Liver (tissue), 9 donors: ENCODE results near the gene NOC2L. TPM values are rescaled to one million over a fixed set of nuclear protein-coding genes. Genes with fewer than 3 reads are reported as not detected.

Experiments used
- DNase-seq: peaks from one replicate; pipeline ENCODE4 v3.0.0-alpha.2; 2017; ENCODE audit warnings: low spot score
- H3K27ac ChIP-seq, 2 donors: one replicate each; pipeline ENCODE4 v1.7.0; 2013; ENCODE audit warnings: inconsistent platforms in 2 of 2, low read length in 2 of 2, control low read depth in 1 of 2, low read depth in 1 of 2, mild to moderate bottlenecking in 1 of 2
- H3K27me3 ChIP-seq, 4 donors: one replicate each; pipeline versions ENCODE4 v1.6.1 to v1.7.0; 2013; ENCODE audit warnings: low read length in 3 of 4, inconsistent platforms in 1 of 4, mild to moderate bottlenecking in 1 of 4, moderate library complexity in 1 of 4; ENCODE audit not compliant: control insufficient read depth in 4 of 4, insufficient read depth in 4 of 4
- H3K36me3 ChIP-seq, 4 donors: one replicate each; pipeline versions ENCODE4 v1.6.1 to v1.7.0; 2013; ENCODE audit warnings: low read length in 3 of 4, mild to moderate bottlenecking in 3 of 4, low read depth in 1 of 4, moderate library complexity in 1 of 4; ENCODE audit not compliant: control insufficient read depth in 4 of 4, insufficient read depth in 3 of 4
- H3K4me1 ChIP-seq, 4 donors: one replicate each; pipeline versions ENCODE4 v1.6.1 to v1.7.0; 2013; ENCODE audit warnings: low read length in 3 of 4, mild to moderate bottlenecking in 3 of 4, moderate library complexity in 1 of 4; ENCODE audit not compliant: control insufficient read depth in 4 of 4, insufficient read depth in 4 of 4
- H3K4me3 ChIP-seq, 3 donors: one replicate each; pipeline versions ENCODE4 v1.6.1 to v1.7.0; 2013; ENCODE audit warnings: low read length in 3 of 3, control low read depth in 1 of 3, low read depth in 1 of 3, mild to moderate bottlenecking in 1 of 3
- H3K9ac ChIP-seq, 2 donors: one replicate each; pipeline ENCODE4 v1.7.0; 2013; ENCODE audit warnings: low read length in 2 of 2, mild to moderate bottlenecking in 2 of 2, moderate library complexity in 2 of 2, control low read depth in 1 of 2, low read depth in 1 of 2
- H3K9me3 ChIP-seq, 4 donors: one replicate each; pipeline versions ENCODE4 v1.6.1 to v1.7.0; 2013; ENCODE audit warnings: low read length in 3 of 4; ENCODE audit not compliant: control insufficient read depth in 4 of 4
- EGR1 ChIP-seq, 2 donors: IDR thresholded peaks; 2 replicates each; pipeline ENCODE4 v1.6.1; 2016 to 2018; ENCODE audit warnings: antibody characterized with exemption in 2 of 2, low read depth in 2 of 2
- FOXA1 ChIP-seq: IDR thresholded peaks from 2 replicates; pipeline ENCODE4 v1.6.1; 2016; ENCODE audit warnings: antibody characterized with exemption
- FOXA2 ChIP-seq: IDR thresholded peaks from 2 replicates; pipeline ENCODE4 v1.6.1; 2016; ENCODE audit warnings: antibody characterized with exemption
- HNF4A ChIP-seq, 2 donors: conservative IDR thresholded peaks; 2 replicates each; pipeline ENCODE4 v1.6.1; 2016; ENCODE audit warnings: antibody characterized with exemption in 2 of 2, mild to moderate bottlenecking in 2 of 2
- HNF4G ChIP-seq: IDR thresholded peaks from 2 replicates; pipeline ENCODE4 v1.6.1; 2016; ENCODE audit warnings: antibody characterized with exemption
- JUND ChIP-seq, 2 donors: IDR thresholded peaks; 2 replicates each; pipeline ENCODE4 v1.6.1; 2016; ENCODE audit warnings: antibody characterized with exemption in 2 of 2
- NR2F2 ChIP-seq: IDR thresholded peaks from 2 replicates; pipeline ENCODE4 v1.6.1; 2016; ENCODE audit warnings: antibody characterized with exemption
- RAD21 ChIP-seq, 2 donors: IDR thresholded peaks; 2 replicates each; pipeline ENCODE4 v1.6.1; 2016; ENCODE audit warnings: antibody characterized with exemption in 2 of 2, mild to moderate bottlenecking in 2 of 2
- RXRA ChIP-seq, 2 donors: IDR thresholded peaks; 2 replicates each; pipeline ENCODE4 v1.6.1; 2017 to 2018; ENCODE audit warnings: antibody characterized with exemption in 2 of 2, mild to moderate bottlenecking in 1 of 2
- SP1 ChIP-seq: IDR thresholded peaks from 2 replicates; pipeline ENCODE4 v1.6.1; 2018; ENCODE audit warnings: antibody characterized with exemption, mild to moderate bottlenecking
- TAF1 ChIP-seq: conservative IDR thresholded peaks from 2 replicates; pipeline ENCODE4 v1.6.1; 2016; ENCODE audit warnings: antibody characterized with exemption, mild to moderate bottlenecking
- YY1 ChIP-seq: IDR thresholded peaks from 2 replicates; pipeline ENCODE4 v1.6.1; 2016; ENCODE audit warnings: antibody characterized with exemption, mild to moderate bottlenecking
- WGBS: extraction: QIAGEN DNeasy Blood & Tissue Kit; methylation state at CpG from one replicate; pipeline ENCODE4 v1.1.7; 2013; 5-methylcytosine and 5-hydroxymethylcytosine counted together
- polyA plus RNA-seq, 2 donors: library from polyadenylated mRNA; stranded (reverse) in 1 of 2; unstranded in 1 of 2; fragments of 200-250 nt in 1 of 2; fragments of >200 nt in 1 of 2; fragmentation: Nextera tagmentation in 1 of 2; extraction: Ambion mirVana in 1 of 2; gene quantifications; one replicate each; pipeline versions ENCODE4 v1.2.1 to v1.2.3, GENCODE V29; 2013 to 2015
- total RNA-seq, 2 donors: library from RNA; depleted of rRNA; stranded (reverse); fragments of >200 nt; gene quantifications; one replicate each; pipeline ENCODE4 v1.2.3, GENCODE V29; 2014
- TF ChIP-seq, protein P1 (sequence below): IDR thresholded peaks from 2 replicates; pipeline ENCODE4 v1.6.1; 2016; ENCODE audit warnings: antibody characterized with exemption
- TF ChIP-seq, protein P2 (sequence below): IDR thresholded peaks from 2 replicates; pipeline ENCODE4 v1.6.1; 2016; ENCODE audit warnings: antibody characterized with exemption
- TF ChIP-seq, protein P3 (sequence below): fragments of 150-350 bp; IDR thresholded peaks from 2 replicates; pipeline ENCODE4 v1.5.1; 2017; ENCODE audit warnings: improper control_type of control experiment, low read depth, low read length; ENCODE audit not compliant: missing input control
- donor health status: healthy.
- donor health status: healthy.
- donor health status: healthy.
- donor health status: healthy.
- donor health status: healthy.

NOC2L gene
- total and polyA plus RNA-seq, 4 donors: 17.1 to 34.5 (median 30.0) TPM

DNA sequence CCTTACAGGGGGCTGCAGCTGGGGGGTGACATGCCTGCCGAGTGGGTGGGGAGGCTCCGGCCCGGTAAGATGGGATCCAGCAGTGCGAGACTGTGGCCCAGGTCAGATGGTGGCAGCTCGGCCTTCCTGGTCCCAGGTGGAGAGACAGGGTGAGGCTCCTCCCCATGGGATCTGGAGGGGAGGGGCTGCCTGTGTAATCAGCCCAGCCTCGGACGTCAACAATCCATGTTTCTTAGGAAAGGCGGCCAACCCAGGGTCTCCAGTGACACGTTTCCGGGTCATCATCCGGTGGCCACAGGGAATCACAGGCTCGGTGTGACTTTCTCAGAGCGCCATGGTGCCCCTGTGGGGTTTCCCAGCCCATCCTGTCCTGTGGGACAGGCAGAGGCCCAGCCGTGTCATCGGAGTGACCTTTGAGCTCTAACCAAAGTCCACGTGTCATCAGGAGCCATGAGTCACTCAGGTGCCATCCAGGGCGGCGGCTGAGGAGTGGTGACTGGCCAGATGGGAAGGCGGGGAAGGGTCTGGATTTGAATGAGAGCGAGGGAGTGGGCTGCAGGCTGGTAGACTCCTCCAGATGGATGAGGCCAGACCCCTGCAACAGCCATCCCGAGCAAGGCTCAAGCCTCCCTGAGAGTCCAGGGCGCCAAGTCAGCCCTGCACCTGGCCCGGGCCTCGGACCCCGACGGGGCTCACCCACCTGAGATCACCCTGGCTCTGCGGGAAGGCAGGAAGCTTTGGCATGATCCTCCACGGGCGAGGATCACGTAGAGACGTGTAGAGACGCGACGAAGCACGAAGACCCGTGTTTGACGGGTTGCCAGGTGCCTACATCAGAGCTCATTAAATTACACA lies 47.5 kb upstream of the NOC2L start (continued):
- TF ChIP-seq, protein P1, sequence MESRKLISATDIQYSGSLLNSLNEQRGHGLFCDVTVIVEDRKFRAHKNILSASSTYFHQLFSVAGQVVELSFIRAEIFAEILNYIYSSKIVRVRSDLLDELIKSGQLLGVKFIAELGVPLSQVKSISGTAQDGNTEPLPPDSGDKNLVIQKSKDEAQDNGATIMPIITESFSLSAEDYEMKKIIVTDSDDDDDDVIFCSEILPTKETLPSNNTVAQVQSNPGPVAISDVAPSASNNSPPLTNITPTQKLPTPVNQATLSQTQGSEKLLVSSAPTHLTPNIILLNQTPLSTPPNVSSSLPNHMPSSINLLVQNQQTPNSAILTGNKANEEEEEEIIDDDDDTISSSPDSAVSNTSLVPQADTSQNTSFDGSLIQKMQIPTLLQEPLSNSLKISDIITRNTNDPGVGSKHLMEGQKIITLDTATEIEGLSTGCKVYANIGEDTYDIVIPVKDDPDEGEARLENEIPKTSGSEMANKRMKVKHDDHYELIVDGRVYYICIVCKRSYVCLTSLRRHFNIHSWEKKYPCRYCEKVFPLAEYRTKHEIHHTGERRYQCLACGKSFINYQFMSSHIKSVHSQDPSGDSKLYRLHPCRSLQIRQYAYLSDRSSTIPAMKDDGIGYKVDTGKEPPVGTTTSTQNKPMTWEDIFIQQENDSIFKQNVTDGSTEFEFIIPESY: no peak
- TF ChIP-seq JUND (IDR thresholded peaks at IDR 0.05): peak; percentile 98 to 99
- peak in 1 of 2 donors; percentile 27 for TF ChIP-seq EGR1 (IDR thresholded peaks at IDR 0.05; ENCODE audit: low read depth in 2 of 2)
- TF ChIP-seq NR2F2: peak; percentile 38
- TF ChIP-seq, protein P2, sequence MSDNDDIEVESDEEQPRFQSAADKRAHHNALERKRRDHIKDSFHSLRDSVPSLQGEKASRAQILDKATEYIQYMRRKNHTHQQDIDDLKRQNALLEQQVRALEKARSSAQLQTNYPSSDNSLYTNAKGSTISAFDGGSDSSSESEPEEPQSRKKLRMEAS: peak; percentile 78
- peak; percentile 99 to 100 for TF ChIP-seq HNF4A (conservative IDR thresholded peaks at IDR 0.05)
- peak; percentile 30 for TF ChIP-seq FOXA2
- peak; percentile 98 for TF ChIP-seq SP1
- TF ChIP-seq HNF4G: peak; percentile 98

DNA sequence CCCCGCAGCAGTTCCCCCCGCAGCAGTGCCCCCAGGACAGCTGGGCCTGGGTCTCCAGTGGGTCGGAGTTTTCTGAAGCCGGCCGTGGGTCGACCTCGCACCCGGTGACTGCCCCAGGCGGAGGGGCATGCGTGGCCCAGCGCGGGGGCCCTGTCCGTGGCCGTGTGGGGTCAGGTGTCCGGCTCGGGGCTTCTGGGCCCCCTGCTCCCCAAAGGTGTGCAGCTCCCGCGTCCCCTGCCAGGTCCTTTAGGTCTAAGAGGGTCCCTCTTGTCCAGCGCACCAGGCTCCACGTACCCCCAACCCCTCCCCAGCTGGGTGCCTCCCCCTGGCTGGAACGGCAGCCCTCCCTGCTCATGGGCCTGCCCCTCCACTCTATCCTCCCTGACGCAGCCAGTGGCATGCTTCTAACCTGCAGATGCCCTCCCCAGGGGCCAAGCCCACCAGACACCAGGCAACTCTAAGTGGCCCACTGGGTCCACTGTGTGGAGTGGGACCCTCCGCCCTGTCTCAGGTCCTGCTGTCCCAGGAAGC lies 46.8 kb upstream of the NOC2L start:
- no peak for TF ChIP-seq FOXA1
- TF ChIP-seq TAF1: no peak
- no peak for TF ChIP-seq EGR1 (IDR thresholded peaks at IDR 0.05; ENCODE audit: low read depth in 2 of 2)
- no peak for TF ChIP-seq HNF4G
- no peak for TF ChIP-seq HNF4A (conservative IDR thresholded peaks at IDR 0.05)
- TF ChIP-seq, protein P2: no peak
- no peak for TF ChIP-seq RAD21 (IDR thresholded peaks at IDR 0.05)
- peaks cover 6 to 29% (median 20%) of the 10 kb centered on the region in 4 donors for H3K4me1 ChIP-seq
- peak overlapping the region in 2 of 3 donors; percentile 40 to 49 for H3K4me3 ChIP-seq
- no peaks in the 10 kb centered on the region for H3K27me3 ChIP-seq
- H3K9me3 ChIP-seq: no peaks in the 10 kb centered on the region
- WGBS: 58% methylated on average over 23 of the region's 23 CpGs
- H3K27ac ChIP-seq: peak overlapping the region; percentile 90 to 97
- H3K9ac ChIP-seq: peak overlapping the region in 1 of 2 donors; percentile 81
- DNase-seq: no peak
- H3K36me3 ChIP-seq: no peaks in the 10 kb centered on the region

DNA sequence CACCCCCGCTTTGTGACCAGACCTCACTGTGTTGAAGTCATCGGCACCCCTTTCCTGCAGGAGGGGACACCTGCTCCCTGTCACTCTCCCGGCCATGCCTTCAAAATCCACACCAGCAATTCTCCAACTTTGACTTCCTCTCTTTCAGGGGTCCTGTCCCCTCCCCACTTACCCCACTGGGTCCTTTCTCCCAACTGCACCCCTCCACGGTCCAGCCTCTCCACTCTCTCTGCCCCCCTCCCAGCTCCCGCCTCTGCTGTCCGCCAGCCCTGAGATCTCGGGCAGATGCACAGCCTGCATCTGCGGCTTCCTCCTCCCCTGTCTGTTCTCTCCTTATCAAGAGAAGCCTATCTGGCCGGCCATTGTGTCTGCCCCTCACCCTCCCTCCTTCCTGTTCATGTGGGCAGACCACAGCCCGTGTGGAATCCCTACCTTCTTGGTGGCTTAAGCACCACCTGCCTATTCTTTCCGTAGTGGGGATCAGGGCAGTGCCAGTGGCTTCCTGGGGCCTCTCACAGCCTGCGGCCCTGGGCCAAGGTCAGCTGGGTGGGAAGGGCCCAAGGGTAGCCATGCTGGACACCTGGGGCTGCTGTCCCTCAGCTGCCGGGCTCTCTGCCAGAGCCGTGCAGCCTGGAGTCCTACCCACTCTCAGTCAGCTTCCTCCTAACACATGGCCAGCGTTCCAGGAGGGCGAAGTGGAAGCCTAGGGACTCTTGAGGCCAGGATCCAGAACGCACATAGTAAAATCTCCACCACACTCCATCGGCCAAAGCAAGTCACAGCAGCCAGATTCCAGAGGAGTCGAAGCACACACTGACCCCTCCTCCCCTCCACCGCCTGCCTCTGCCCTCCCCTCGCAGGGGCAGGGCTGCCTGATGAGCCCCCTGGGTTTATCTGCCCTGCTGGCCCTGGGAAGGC lies 46.0 kb upstream of the NOC2L start:
- peaks cover 6 to 35% (median 28%) of the 10 kb centered on the region in 4 donors for H3K4me1 ChIP-seq

More for the DNA sequence above, 46.0 kb upstream of the NOC2L start:
- no peaks in the 10 kb centered on the region for H3K27me3 ChIP-seq
- H3K36me3 ChIP-seq: no peaks in the 10 kb centered on the region
- no peaks in the 10 kb centered on the region for H3K9me3 ChIP-seq
- H3K9ac ChIP-seq: peak overlapping the region in 1 of 2 donors; percentile 81
- H3K27ac ChIP-seq: peak overlapping the region; percentile 90 to 97
- whole genome bisulfite sequencing: 30% methylated on average over 21 of the region's 21 CpGs
- no peak for DNase-seq
- peak in 1 of 2 donors; percentile 38 for TF ChIP-seq HNF4A (conservative IDR thresholded peaks at IDR 0.05)
- TF ChIP-seq, protein P2: peak; percentile 44
- no peak for TF ChIP-seq RAD21 (IDR thresholded peaks at IDR 0.05)
- TF ChIP-seq, protein P3, sequence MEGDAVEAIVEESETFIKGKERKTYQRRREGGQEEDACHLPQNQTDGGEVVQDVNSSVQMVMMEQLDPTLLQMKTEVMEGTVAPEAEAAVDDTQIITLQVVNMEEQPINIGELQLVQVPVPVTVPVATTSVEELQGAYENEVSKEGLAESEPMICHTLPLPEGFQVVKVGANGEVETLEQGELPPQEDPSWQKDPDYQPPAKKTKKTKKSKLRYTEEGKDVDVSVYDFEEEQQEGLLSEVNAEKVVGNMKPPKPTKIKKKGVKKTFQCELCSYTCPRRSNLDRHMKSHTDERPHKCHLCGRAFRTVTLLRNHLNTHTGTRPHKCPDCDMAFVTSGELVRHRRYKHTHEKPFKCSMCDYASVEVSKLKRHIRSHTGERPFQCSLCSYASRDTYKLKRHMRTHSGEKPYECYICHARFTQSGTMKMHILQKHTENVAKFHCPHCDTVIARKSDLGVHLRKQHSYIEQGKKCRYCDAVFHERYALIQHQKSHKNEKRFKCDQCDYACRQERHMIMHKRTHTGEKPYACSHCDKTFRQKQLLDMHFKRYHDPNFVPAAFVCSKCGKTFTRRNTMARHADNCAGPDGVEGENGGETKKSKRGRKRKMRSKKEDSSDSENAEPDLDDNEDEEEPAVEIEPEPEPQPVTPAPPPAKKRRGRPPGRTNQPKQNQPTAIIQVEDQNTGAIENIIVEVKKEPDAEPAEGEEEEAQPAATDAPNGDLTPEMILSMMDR: no peak
- peak; percentile 69 for TF ChIP-seq YY1
- TF ChIP-seq, protein P1: no peak
- TF ChIP-seq SP1: peak; percentile 44
- no peak for TF ChIP-seq EGR1 (IDR thresholded peaks at IDR 0.05; ENCODE audit: low read depth in 2 of 2)
- no peak for TF ChIP-seq NR2F2
- no peak for TF ChIP-seq TAF1
- peak in 1 of 2 donors; percentile 16 for TF ChIP-seq RXRA (IDR thresholded peaks at IDR 0.05)
- no peak for TF ChIP-seq JUND (IDR thresholded peaks at IDR 0.05)
- H3K4me3 ChIP-seq: peak overlapping the region in 2 of 3 donors; percentile 41 to 49
